MM.1S (cell line): ENCODE data around the gene DHFR.

Experiments
- CTCF ChIP-seq: fragments of 300-600 bp; sonication (generic); IDR thresholded peaks from 2 replicates; pipeline ENCODE4 v1.5.1; 2016; ENCODE audit warnings: antibody characterized with exemption, low read length, mixed read lengths
- EZH2 ChIP-seq: fragments of 300-600 bp; sonication (generic); optimal IDR thresholded peaks from 2 replicates; pipeline ENCODE3; 2017; ENCODE audit warnings: low read depth, mild to moderate bottlenecking, antibody characterized with exemption, low read length, mixed read lengths
- EZH2phosphoT487 ChIP-seq: fragments of 300-600 bp; sonication (generic); IDR thresholded peaks from 2 replicates; pipeline ENCODE4 v1.6.1; 2018; ENCODE audit warnings: antibody characterized with exemption, low read length

GRCh38 chr5:80632700-80633099, 22.1 kb downstream of the DHFR start:
- no peak for TF ChIP-seq CTCF
- TF ChIP-seq EZH2: no peak
- no peak for TF ChIP-seq EZH2phosphoT487
